Neural cell (in vitro differentiated cells): ENCODE results near the gene INPP5D.

ENCODE experiments used
- CTCF ChIP-seq: fragments of 450-650 bp; IDR thresholded peaks from 2 replicates; pipeline ENCODE4 v1.5.1; 2014; ENCODE audit warnings: antibody characterized with exemption, mild to moderate bottlenecking, moderate library complexity; ENCODE audit not compliant: poor library complexity, severe bottlenecking
- MXI1 ChIP-seq: fragments of 450-650 bp; conservative IDR thresholded peaks from 2 replicates; pipeline ENCODE4 v1.6.1; 2014; ENCODE audit warnings: antibody characterized with exemption, mild to moderate bottlenecking; ENCODE audit not compliant: poor library complexity, severe bottlenecking
- REST ChIP-seq: IDR thresholded peaks from 2 replicates; pipeline ENCODE4 v1.6.1; 2012; ENCODE audit warnings: borderline replicate concordance
- SMC3 ChIP-seq: fragments of 450-650 bp; conservative IDR thresholded peaks from 2 replicates; pipeline ENCODE4 v1.6.1; 2014; ENCODE audit warnings: antibody characterized with exemption, mild to moderate bottlenecking, moderate library complexity; ENCODE audit not compliant: poor library complexity

GRCh38 chr2:233131936-233132720 is 72.0 kb downstream of the INPP5D start:
- TF ChIP-seq CTCF (no peak), SMC3 (no peak), MXI1 (no peak), REST (no peak)
